Esophagus muscularis mucosa (tissue), 4 donors: ENCODE measurements around the gene PPARA.

Source experiments
- CTCF ChIP-seq, 3 experiments: fragments of 200-600 bp in 2 of 3; fragments of 450-650 bp in 1 of 3; sonication (generic) in 2 of 3; IDR thresholded peaks; one replicate each; pipeline ENCODE4 v1.5.1; 2017 to 2019; ENCODE audit warnings: antibody characterized with exemption in 3 of 3, mild to moderate bottlenecking in 2 of 3, moderate library complexity in 1 of 3
- EP300 ChIP-seq: sonication (generic); formaldehyde crosslinking; IDR thresholded peaks from one replicate; pipeline ENCODE4 v1.6.1; 2017; ENCODE audit warnings: antibody characterized with exemption
- POLR2AphosphoS5 ChIP-seq, 2 donors: sonication (generic); formaldehyde crosslinking; IDR thresholded peaks; one replicate each; pipeline ENCODE4 v1.6.1; 2017; ENCODE audit warnings: antibody characterized with exemption in 2 of 2

GRCh38 chr22:46286941-46287872 is 136.9 kb downstream of the PPARA start:
- no peak for TF ChIP-seq CTCF (IDR thresholded peaks at IDR 0.05)
- no peak for TF ChIP-seq POLR2AphosphoS5 (IDR thresholded peaks at IDR 0.05)
- TF ChIP-seq EP300, result no peak
